Esophagus muscularis mucosa (tissue), 4 donors: Measurements from ENCODE around the gene ZEB2. TPM values are rescaled to one million over a fixed set of nuclear protein-coding genes. Genes with fewer than 3 reads are reported as not detected.

Experiments
- DNase-seq: peaks from one replicate; pipeline ENCODE4 v3.0.0-alpha.2; 2017; ENCODE audit errors: extremely low spot score
- H3K27ac ChIP-seq, 4 donors: fragments of 200-600 bp; sonication (generic); replicated peaks in 1 of 4; 1 replicate in 3 of 4; 2 replicates in 1 of 4; pipeline ENCODE4 v1.5.1; 2016 to 2019; ENCODE audit warnings: mild to moderate bottlenecking in 1 of 4
- H3K27me3 ChIP-seq, 4 donors: fragments of 200-600 bp; sonication (generic); one replicate each; pipeline versions ENCODE4 v1.5.1 to v1.6.0; 2016 to 2019
- H3K36me3 ChIP-seq, 4 donors: fragments of 200-600 bp; sonication (generic); one replicate each; pipeline ENCODE4 v1.5.1; 2016 to 2019
- H3K4me1 ChIP-seq, 4 donors: fragments of 200-600 bp; sonication (generic); one replicate each; pipeline ENCODE4 v1.5.1; 2016 to 2019
- H3K4me3 ChIP-seq, 4 donors: fragments of 200-600 bp; sonication (generic); 1 replicate in 2 of 4; 2 replicates in 2 of 4; pipeline ENCODE4 v1.5.1; 2016 to 2019; ENCODE audit warnings: mild to moderate bottlenecking in 4 of 4, moderate library complexity in 1 of 4
- H3K9me3 ChIP-seq, 4 donors: fragments of 200-600 bp; sonication (generic); 1 replicate in 3 of 4; 2 replicates in 1 of 4; pipeline ENCODE4 v1.5.1; 2016 to 2019
- CTCF ChIP-seq, 3 experiments: fragments of 200-600 bp in 2 of 3; fragments of 450-650 bp in 1 of 3; sonication (generic) in 2 of 3; IDR thresholded peaks; one replicate each; pipeline ENCODE4 v1.5.1; 2017 to 2019; ENCODE audit warnings: antibody characterized with exemption in 3 of 3, mild to moderate bottlenecking in 2 of 3, moderate library complexity in 1 of 3
- EP300 ChIP-seq: sonication (generic); formaldehyde crosslinking; IDR thresholded peaks from one replicate; pipeline ENCODE4 v1.6.1; 2017; ENCODE audit warnings: antibody characterized with exemption
- POLR2A ChIP-seq: fragments of 450-650 bp; IDR thresholded peaks from one replicate; pipeline ENCODE4 v1.6.1; 2017; ENCODE audit warnings: antibody characterized with exemption, moderate library complexity, mild to moderate bottlenecking, low read depth
- POLR2AphosphoS5 ChIP-seq, 2 donors: sonication (generic); formaldehyde crosslinking; IDR thresholded peaks; one replicate each; pipeline ENCODE4 v1.6.1; 2017; ENCODE audit warnings: antibody characterized with exemption in 2 of 2
- WGBS: methylation state at CpG from one replicate; pipeline ENCODE4 v1.1.5; 2018; 5-methylcytosine and 5-hydroxymethylcytosine counted together
- intact Hi-C: fragments of 100-400 bp; cut with DNase I; formaldehyde crosslinking; loops from one replicate; pipeline ENCODE4 v1.15.1; 2023
- total RNA-seq, 4 donors: library from RNA; depleted of rRNA; stranded (reverse); fragments of >200 nt; gene quantifications; one replicate each; pipeline versions ENCODE4 v1.1.0 to v1.2.1, GENCODE V29; 2016

The ZEB2 gene
- total RNA-seq, 4 donors from 2014 or later, result 41.2 to 68.3 (median 55.7) TPM

DNA sequence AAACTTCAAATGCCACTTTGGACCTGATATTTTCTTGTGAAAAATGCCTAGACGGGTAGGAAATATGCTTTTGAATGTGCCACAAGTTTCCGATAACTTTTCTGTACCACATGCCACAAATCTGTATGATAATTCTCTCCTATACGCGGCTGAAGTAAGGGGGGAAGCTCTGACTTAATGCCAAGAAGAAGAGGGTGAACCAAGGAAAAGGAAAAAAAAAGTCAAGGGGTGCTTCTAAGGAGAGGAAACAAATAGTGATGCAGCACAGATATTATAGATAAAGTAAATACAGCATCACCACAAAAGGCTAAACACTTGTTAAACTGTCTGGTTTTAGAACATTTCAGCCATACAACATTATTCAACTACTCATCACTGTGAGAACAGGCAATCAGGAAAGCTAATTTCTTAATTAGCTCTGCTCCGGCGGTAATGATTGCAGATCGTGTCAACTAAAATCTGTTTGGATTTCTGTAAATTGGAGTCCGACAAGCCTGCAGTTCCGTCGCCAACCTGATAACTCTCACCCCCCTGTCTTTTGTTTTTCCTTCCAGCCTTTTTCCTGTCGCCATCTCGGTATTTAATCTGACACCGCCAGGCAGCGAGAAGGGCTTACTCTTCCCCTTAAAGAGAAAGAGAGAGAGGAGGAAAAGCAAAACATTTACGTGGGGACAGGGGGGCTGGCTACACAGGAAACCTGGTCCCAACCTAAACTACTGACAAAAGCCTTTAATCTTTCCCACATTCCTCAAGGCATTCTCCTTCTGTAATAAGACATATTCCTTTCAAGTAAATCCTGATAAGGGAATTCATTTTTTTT is 67.5 kb downstream of the ZEB2 start:
- H3K4me1 ChIP-seq, result peaks cover 17 to 48% (median 29%) of the 10 kb centered on the region in 4 donors
- WGBS, result 41% methylated on average over 15 of the region's 15 CpGs
- intact Hi-C loops, result loop anchor here (10.0 kb wide), 1 partner anchor 62 kb away; no protein-coding TSS in a partner anchor
- peak overlapping the region; percentile 5 to 31 (median 20) for H3K4me3 ChIP-seq
- peak overlapping the region in 3 of 4 donors; percentile 3 to 56 (median 33) for H3K27ac ChIP-seq
- TF ChIP-seq EP300 (no peak), CTCF (IDR thresholded peaks at IDR 0.05) (peak in 1 of 3 experiments; percentile 18)
- H3K27me3 ChIP-seq, result peaks cover 0 to 5% (median 0%) of the 10 kb centered on the region in 4 donors
- no peaks in the 10 kb centered on the region for H3K36me3 ChIP-seq
- no peak for DNase-seq
- no peaks in the 10 kb centered on the region for H3K9me3 ChIP-seq

DNA sequence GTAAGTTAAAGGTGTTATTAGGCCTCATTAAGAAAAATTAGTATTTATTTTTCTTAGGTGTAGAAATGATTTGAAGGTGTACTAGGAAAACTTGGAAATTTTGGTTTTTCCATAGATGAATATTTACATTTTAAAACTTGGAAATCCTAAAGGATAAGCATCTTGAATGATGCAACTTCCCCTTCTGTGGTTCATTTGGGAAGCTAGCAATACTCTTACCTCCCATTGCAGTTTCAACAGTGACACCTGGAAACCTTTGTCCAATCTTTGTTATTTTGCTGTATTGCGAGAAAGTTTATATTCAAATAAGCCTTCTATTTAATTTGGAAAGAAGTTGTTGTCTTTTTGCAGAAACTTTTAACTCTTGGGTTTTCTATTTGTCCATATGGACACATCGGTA is 68.5 kb downstream of the ZEB2 start:
- intact Hi-C loops, result loop anchor here (10.0 kb wide), 1 partner anchor 63 kb away; no protein-coding TSS in a partner anchor
- Histone ChIP-seq H3K4me3 (no peak overlapping the region), H3K4me1 (peaks cover 16 to 38% (median 20%) of the 10 kb centered on the region in 4 donors), H3K9me3 (no peaks in the 10 kb centered on the region), H3K27ac (no peak overlapping the region), H3K36me3 (no peaks in the 10 kb centered on the region), H3K27me3 (peaks cover 0 to 5% (median 0%) of the 10 kb centered on the region in 4 donors)
- DNase-seq, result no peak
- WGBS, result 93% methylated on average over 2 of the region's 2 CpGs
- TF ChIP-seq CTCF (IDR thresholded peaks at IDR 0.05) (no peak), EP300 (no peak)

DNA sequence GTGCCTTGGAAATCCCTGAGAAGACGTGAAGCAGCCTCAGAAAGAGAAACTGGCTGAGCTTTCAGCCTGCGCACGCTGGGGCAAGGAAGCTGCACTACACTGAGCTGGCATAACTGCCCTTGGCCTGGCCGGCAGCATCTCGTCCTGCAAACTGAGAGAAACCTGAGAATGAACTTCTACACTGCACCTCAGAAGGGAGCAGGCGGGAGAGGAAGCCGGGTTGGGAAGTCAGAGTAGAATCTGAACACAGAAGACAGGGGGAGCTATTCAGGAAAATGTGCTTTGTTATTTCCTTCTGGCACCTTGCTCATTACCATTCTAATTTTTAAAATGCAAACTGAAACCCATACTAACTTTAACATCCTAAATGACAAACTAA is 70.9 kb downstream of the ZEB2 start:
- H3K4me3 ChIP-seq, result peak overlapping the region in 3 of 4 donors; percentile 3 to 22 (median 20)
- H3K9me3 ChIP-seq, result no peaks in the 10 kb centered on the region
- intact Hi-C loops, result no loop called here
- H3K36me3 ChIP-seq, result no peaks in the 10 kb centered on the region
- H3K27me3 ChIP-seq, result peaks cover 0 to 5% (median 0%) of the 10 kb centered on the region in 4 donors
- H3K4me1 ChIP-seq, result peaks cover 8 to 26% (median 17%) of the 10 kb centered on the region in 4 donors
- TF ChIP-seq POLR2AphosphoS5 (IDR thresholded peaks at IDR 0.05), result no peak
- TF ChIP-seq CTCF (IDR thresholded peaks at IDR 0.05), result peak in 1 of 3 experiments; percentile 22
- TF ChIP-seq POLR2A, result no peak
- TF ChIP-seq EP300, result no peak
- WGBS, result 74% methylated on average over 7 of the region's 7 CpGs
- no peak for DNase-seq
- peak overlapping the region; percentile 2 to 45 (median 28) for H3K27ac ChIP-seq

GRCh38 chr2:144448389-144449027 is 71.4 kb downstream of the ZEB2 start:
- Histone ChIP-seq H3K36me3 (no peaks in the 10 kb centered on the region), H3K4me3 (peak overlapping the region in 3 of 4 donors; percentile 3 to 22 (median 20)), H3K9me3 (no peaks in the 10 kb centered on the region), H3K27me3 (peaks cover 0 to 5% (median 0%) of the 10 kb centered on the region in 4 donors), H3K4me1 (peaks cover 8 to 26% (median 17%) of the 10 kb centered on the region in 4 donors), H3K27ac (peak overlapping the region; percentile 2 to 45 (median 28))
- intact Hi-C loops, result no loop called here
- 82% methylated on average over 10 of the region's 10 CpGs for WGBS
- TF ChIP-seq CTCF (IDR thresholded peaks at IDR 0.05), result no peak
- no peak for TF ChIP-seq POLR2A
- TF ChIP-seq EP300, result no peak
- no peak for TF ChIP-seq POLR2AphosphoS5 (IDR thresholded peaks at IDR 0.05)
- no peak for DNase-seq
